ENCODE data around the gene C10orf105.

DNA sequence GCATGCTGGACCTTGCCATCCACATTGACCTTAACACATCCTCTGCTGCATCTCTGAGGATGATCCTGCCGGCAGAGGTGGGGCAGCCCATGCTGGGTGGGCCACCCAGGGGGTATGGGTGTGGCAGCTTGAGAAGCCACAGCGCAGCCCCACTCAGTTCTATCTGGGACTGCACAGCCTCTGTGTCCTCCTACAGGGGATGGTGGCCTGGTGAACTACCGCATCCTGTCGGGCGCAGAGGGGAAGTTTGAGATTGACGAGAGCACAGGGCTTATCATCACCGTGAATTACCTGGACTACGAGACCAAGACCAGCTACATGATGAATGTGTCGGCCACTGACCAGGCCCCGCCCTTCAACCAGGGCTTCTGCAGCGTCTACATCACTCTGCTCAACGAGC lies 12.2 kb upstream of the C10orf105 start:
- no peak for TF ChIP-seq POLR2AphosphoS5 (IDR thresholded peaks at IDR 0.05; ENCODE audit: low read depth, low read length)
- no peak for TF ChIP-seq POLR2A (IDR thresholded peaks at IDR 0.05; ENCODE audit: low read depth, low read length)
- TF ChIP-seq TAF1 (IDR thresholded peaks at IDR 0.05; ENCODE audit: low read depth, low read length) = no peak

Data from GM12891 (cell line).